ENCODE results near the gene PHOX2A.

GRCh38 chr11:72239849-72240460 lies 4.0 kb downstream of the PHOX2A start:
- TF ChIP-seq CTCF (IDR thresholded peaks at IDR 0.05): no peak
- TF ChIP-seq POLR2AphosphoS5 (IDR thresholded peaks at IDR 0.05): no peak
- TF ChIP-seq POLR2A (IDR thresholded peaks at IDR 0.05): no peak

Measured in breast epithelium (tissue), 3 donors.